A375 (cell line): ENCODE data around the gene MPP7. TPM values are rescaled to one million over a fixed set of nuclear protein-coding genes. Genes with fewer than 3 reads are reported as not detected.

Experiments used
- small RNA-seq: library from RNA; depleted of rRNA; stranded (forward); fragments of <200 nt; gene quantifications from one replicate; pipeline ENCODE3, GENCODE V24; 2014
- total RNA-seq: library from RNA; depleted of rRNA; stranded (reverse); fragments of >200 nt; shearing (Covaris generic); gene quantifications from 2 replicates; pipeline ENCODE4 v1.2.3, GENCODE V29; 2014; rRNA removed

Gene MPP7
- total RNA-seq, result 2.2 and 3.4 TPM in 2 replicates

DNA sequence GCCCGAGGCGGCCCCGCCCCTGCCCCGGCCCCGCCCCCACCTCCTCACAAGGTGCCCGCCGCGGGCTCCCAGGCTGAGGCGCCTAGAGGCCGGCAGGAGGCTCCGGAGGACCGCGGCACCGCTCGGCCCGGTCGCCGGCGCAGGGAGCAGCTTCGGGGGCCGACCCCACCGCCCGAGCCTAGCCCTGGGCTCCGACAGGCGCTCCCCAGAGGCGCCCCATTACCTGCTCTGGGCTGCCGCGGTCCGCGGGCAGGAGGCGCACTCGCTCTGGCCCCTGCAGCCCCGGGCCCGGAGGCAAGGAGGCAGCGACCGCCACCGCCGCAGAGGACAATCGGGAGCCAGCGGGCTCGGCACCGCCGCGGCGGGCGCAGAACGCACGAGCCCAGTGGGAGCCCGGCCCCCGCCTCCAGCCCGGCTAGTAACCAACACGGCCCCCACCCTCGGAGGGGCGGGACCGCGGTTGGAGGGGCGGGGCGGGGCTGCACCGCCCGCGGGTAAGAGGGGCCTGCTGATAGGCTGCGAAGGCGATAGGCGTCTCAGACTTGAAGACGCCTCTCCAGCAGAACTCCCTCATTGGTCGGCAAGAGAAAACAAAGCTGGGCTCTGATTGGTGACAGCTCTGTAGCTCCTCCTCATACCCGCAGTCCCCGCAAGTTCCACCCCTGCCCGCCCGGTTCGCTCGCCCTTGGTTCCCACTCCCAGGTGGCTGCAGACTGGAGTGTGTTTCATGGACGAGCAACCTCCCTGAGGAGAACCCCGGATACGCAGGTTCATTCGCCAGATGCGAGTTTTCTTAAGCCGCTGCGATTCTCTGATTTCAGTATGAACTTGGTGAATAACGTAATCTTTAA is at the start of gene MPP7:
MPP7 (minus strand) TSS at position 427 of the 851 bp plus-strand sequence. CDS start 64,460 bp downstream, outside the sequence.

Small RNAs within 50 kb of the gene (small RNA-seq; reads per million reads assigned to genes)
- not detected for gene MIR8086

Other genes with a start within 250 kb of the MPP7 start
- 63.6 and 84.4 TPM in 2 replicates for gene WAC, start 230.1 kb upstream of the MPP7 start, total RNA-seq